Sigmoid colon (tissue), 4 donors: ENCODE data around the gene AFAP1.

Source experiments
- EP300 ChIP-seq, 4 donors: sonication (generic); formaldehyde crosslinking; IDR thresholded peaks; one replicate each; pipeline ENCODE4 v1.6.1; 2017; ENCODE audit warnings: antibody characterized with exemption in 4 of 4
- POLR2A ChIP-seq, 2 donors: fragments of 450-650 bp; IDR thresholded peaks; one replicate each; pipeline ENCODE4 v1.6.1; 2016; ENCODE audit warnings: antibody characterized with exemption in 2 of 2, mild to moderate bottlenecking in 2 of 2, moderate library complexity in 2 of 2
- TF ChIP-seq, protein P1 (sequence below), 4 experiments: fragments of 450-650 bp in 3 of 4; fragments of 200-600 bp in 1 of 4; IDR thresholded peaks; one replicate each; pipeline ENCODE4 v1.5.1; 2016 to 2019; ENCODE audit warnings: antibody characterized with exemption in 4 of 4, mild to moderate bottlenecking in 3 of 4, moderate library complexity in 2 of 4

DNA sequence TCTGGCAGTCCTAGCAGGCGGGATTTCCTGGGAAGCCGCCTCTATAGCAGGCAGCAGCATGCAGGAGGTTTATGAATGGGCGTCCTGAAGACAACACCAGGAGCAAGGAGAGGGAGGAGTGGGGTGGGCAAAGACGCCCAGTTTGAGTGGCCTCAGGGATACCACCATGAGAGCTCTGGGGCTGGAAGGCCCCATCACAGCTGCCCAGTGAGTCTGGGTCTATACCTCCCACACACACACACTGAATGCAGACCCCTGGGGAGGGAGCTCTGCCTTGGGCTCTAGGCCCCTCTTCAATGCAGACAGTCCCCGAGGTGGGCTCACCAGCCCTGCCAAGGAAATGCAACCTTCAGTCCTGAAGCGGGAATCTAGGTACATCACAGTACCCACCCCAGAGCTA lies 98.6 kb downstream of the AFAP1 start:
- TF ChIP-seq, protein P1, sequence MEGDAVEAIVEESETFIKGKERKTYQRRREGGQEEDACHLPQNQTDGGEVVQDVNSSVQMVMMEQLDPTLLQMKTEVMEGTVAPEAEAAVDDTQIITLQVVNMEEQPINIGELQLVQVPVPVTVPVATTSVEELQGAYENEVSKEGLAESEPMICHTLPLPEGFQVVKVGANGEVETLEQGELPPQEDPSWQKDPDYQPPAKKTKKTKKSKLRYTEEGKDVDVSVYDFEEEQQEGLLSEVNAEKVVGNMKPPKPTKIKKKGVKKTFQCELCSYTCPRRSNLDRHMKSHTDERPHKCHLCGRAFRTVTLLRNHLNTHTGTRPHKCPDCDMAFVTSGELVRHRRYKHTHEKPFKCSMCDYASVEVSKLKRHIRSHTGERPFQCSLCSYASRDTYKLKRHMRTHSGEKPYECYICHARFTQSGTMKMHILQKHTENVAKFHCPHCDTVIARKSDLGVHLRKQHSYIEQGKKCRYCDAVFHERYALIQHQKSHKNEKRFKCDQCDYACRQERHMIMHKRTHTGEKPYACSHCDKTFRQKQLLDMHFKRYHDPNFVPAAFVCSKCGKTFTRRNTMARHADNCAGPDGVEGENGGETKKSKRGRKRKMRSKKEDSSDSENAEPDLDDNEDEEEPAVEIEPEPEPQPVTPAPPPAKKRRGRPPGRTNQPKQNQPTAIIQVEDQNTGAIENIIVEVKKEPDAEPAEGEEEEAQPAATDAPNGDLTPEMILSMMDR (IDR thresholded peaks at IDR 0.05), result no peak
- TF ChIP-seq POLR2A (IDR thresholded peaks at IDR 0.05) (no peak), EP300 (IDR thresholded peaks at IDR 0.05) (no peak)
